ENCODE data around the gene ARHGAP32. TPM values are rescaled to one million over a fixed set of nuclear protein-coding genes. Genes with fewer than 3 reads are reported as not detected.

ARHGAP32 gene
- total RNA-seq, 1 donor from 2014 or later = 42.3 TPM

GRCh38 chr11:129042503-129042902, 149.6 kb downstream of the ARHGAP32 start:
- DNase-seq (ENCODE audit: low spot score, unreplicated experiment) = no peak
- peaks cover 28% of the 10 kb centered on the region for H3K36me3 Mint-ChIP-seq (ENCODE audit: insufficient read depth)
- no peaks in the 10 kb centered on the region for H3K27me3 Mint-ChIP-seq
- peaks cover 4% of the 10 kb centered on the region for H3K4me1 Mint-ChIP-seq (ENCODE audit: low read depth)
- H3K4me3 Mint-ChIP-seq (ENCODE audit: low read depth) = no peak overlapping the region
- no peak for TF ChIP-seq CTCF (IDR thresholded peaks at IDR 0.05; ENCODE audit: unreplicated experiment)
- peaks cover 20% of the 10 kb centered on the region for H3K9me3 Mint-ChIP-seq (ENCODE audit: low read depth)
- H3K27ac Mint-ChIP-seq = no peak overlapping the region

- no peak overlapping the region for H3K4me3 Mint-ChIP-seq (ENCODE audit: low read depth)
- H3K36me3 Mint-ChIP-seq (ENCODE audit: insufficient read depth) = peaks cover 25% of the 10 kb centered on the region
- TF ChIP-seq CTCF (IDR thresholded peaks at IDR 0.05; ENCODE audit: unreplicated experiment) = no peak
- no peaks in the 10 kb centered on the region for H3K27me3 Mint-ChIP-seq
- peaks cover 4% of the 10 kb centered on the region for H3K4me1 Mint-ChIP-seq (ENCODE audit: low read depth)
- H3K27ac Mint-ChIP-seq = no peak overlapping the region
- DNase-seq (ENCODE audit: low spot score, unreplicated experiment) = no peak
- peaks cover 17% of the 10 kb centered on the region for H3K9me3 Mint-ChIP-seq (ENCODE audit: low read depth)
These were observed 150.5 kb downstream of the ARHGAP32 start for GRCh38 chr11:129041611-129042018.

- Mint-ChIP-seq H3K36me3 (ENCODE audit: insufficient read depth) (peaks cover 27% of the 10 kb centered on the region), H3K27me3 (no peaks in the 10 kb centered on the region), H3K4me3 (ENCODE audit: low read depth) (no peak overlapping the region), H3K9me3 (ENCODE audit: low read depth) (peaks cover 17% of the 10 kb centered on the region), H3K27ac (no peak overlapping the region), H3K4me1 (ENCODE audit: low read depth) (peaks cover 4% of the 10 kb centered on the region)
- no peak for TF ChIP-seq CTCF (IDR thresholded peaks at IDR 0.05; ENCODE audit: unreplicated experiment)
- no peak for DNase-seq (ENCODE audit: low spot score, unreplicated experiment)
These were observed 151.2 kb downstream of the ARHGAP32 start for GRCh38 chr11:129040934-129041333.

GRCh38 chr11:129035244-129035643, 156.9 kb downstream of the ARHGAP32 start:
- no peak overlapping the region for H3K4me3 Mint-ChIP-seq (ENCODE audit: low read depth)
- H3K36me3 Mint-ChIP-seq (ENCODE audit: insufficient read depth) = peaks cover 37% of the 10 kb centered on the region
- TF ChIP-seq CTCF (IDR thresholded peaks at IDR 0.05; ENCODE audit: unreplicated experiment) = no peak
- DNase-seq (ENCODE audit: low spot score, unreplicated experiment) = no peak
- H3K9me3 Mint-ChIP-seq (ENCODE audit: low read depth) = peaks cover 23% of the 10 kb centered on the region
- H3K4me1 Mint-ChIP-seq (ENCODE audit: low read depth) = no peaks in the 10 kb centered on the region
- no peaks in the 10 kb centered on the region for H3K27me3 Mint-ChIP-seq
- no peak overlapping the region for H3K27ac Mint-ChIP-seq

- DNase-seq (ENCODE audit: low spot score, unreplicated experiment) = no peak
- Mint-ChIP-seq H3K4me3 (ENCODE audit: low read depth) (no peak overlapping the region), H3K4me1 (ENCODE audit: low read depth) (no peaks in the 10 kb centered on the region), H3K27me3 (no peaks in the 10 kb centered on the region), H3K9me3 (ENCODE audit: low read depth) (peaks cover 19% of the 10 kb centered on the region), H3K27ac (no peak overlapping the region), H3K36me3 (ENCODE audit: insufficient read depth) (peaks cover 36% of the 10 kb centered on the region)
- no peak for TF ChIP-seq CTCF (IDR thresholded peaks at IDR 0.05; ENCODE audit: unreplicated experiment)
These were observed 158.1 kb downstream of the ARHGAP32 start for GRCh38 chr11:129034001-129034400.
